ENCODE measurements around the gene PSG1. TPM values are rescaled to one million over a fixed set of nuclear protein-coding genes. Genes with fewer than 3 reads are reported as not detected.

PSG1 gene
- total RNA-seq (2022; extraction: Qiagen RNA extraction) = 0.10 to 0.44 TPM (median 0.20 TPM) in 5 replicates

DNA sequence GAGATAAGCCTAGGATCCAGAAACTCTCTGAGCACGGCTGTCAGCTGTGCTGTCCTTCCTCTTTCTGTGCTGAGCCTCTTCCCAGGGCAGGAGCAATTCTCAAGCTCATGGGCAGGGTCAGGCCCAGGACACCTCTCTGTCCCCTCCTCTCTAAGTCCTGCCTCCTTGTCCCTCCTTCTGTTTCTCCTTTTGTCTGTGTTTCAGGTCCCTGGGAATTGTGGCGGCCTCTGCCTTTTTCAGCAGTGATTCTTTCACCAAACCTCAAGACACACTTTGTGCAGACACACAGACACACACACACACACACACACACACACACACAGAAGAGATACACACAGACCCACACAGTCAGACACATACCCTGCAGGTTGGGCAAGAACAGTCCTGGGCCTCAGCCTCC lies at the start of gene PSG1:
Gene PSG1, minus strand, starts transcription at position 101 of the 400 bp plus-strand sequence. CDS start 132 bp downstream, outside the sequence.

GRCh38 chr19:42917634-42918033 lies 38.1 kb upstream of the PSG1 start, which contains the start of gene PSG6:
PSG6 (minus strand) TSS chr19:42917894; CDS start chr19:42917792, 102 bp downstream.

Other genes starting within 250 kb of the PSG1 start
- 0.07 to 0.26 TPM (median 0.09 TPM) in 3 of 5 replicates, not detected in the others for gene PSG3, start 139.2 kb downstream of the PSG1 start, total RNA-seq (2022; extraction: Qiagen RNA extraction)
- gene PSG8, start 114.0 kb downstream of the PSG1 start, total RNA-seq (2022; extraction: Qiagen RNA extraction) = 0.16 to 0.39 TPM (median 0.29 TPM) in 4 of 5 replicates, not detected in the other
- not detected in 5 replicates for gene PSG6, start 38.2 kb upstream of the PSG1 start, total RNA-seq (2022; extraction: Qiagen RNA extraction)
- gene PSG7, start 57.5 kb upstream of the PSG1 start, total RNA-seq (2022; extraction: Qiagen RNA extraction) = 0.10 TPM in 1 of 5 replicates, not detected in the others
- not detected in 5 replicates for gene PSG11, start 146.8 kb upstream of the PSG1 start, total RNA-seq (2022; extraction: Qiagen RNA extraction)
- gene PSG2, start 203.0 kb upstream of the PSG1 start, total RNA-seq (2022; extraction: Qiagen RNA extraction) = 0.05 TPM in 1 of 5 replicates, not detected in the others